Astrocyte of the spinal cord (primary cell): ENCODE results near the gene CXCL16.
"Not testable (repeated sequence)": the region's sequence is repeated elsewhere in the genome, so short reads cannot be mapped to it uniquely, and the experiment has no call there.

Experiments used
- DNase-seq: peaks from one replicate; pipeline ENCODE4 v3.0.0; 2011; ENCODE audit warnings: low read depth, low spot score
- H3K4me3 ChIP-seq: 2 replicates; pipeline ENCODE4 v1.5.1; 2011; ENCODE audit warnings: low read depth, mild to moderate bottlenecking, low read length, moderate library complexity
- CTCF ChIP-seq: IDR thresholded peaks from 2 replicates; pipeline ENCODE4 v1.5.1; 2012; ENCODE audit warnings: low read depth, mild to moderate bottlenecking, low read length, inconsistent platforms
- in situ Hi-C: cut with HindIII; loops from 2 replicates; pipeline ENCODE4 v1.10.0; 2017; ENCODE audit warnings: low sequenced_read_pairs

The CXCL16 gene

DNA sequence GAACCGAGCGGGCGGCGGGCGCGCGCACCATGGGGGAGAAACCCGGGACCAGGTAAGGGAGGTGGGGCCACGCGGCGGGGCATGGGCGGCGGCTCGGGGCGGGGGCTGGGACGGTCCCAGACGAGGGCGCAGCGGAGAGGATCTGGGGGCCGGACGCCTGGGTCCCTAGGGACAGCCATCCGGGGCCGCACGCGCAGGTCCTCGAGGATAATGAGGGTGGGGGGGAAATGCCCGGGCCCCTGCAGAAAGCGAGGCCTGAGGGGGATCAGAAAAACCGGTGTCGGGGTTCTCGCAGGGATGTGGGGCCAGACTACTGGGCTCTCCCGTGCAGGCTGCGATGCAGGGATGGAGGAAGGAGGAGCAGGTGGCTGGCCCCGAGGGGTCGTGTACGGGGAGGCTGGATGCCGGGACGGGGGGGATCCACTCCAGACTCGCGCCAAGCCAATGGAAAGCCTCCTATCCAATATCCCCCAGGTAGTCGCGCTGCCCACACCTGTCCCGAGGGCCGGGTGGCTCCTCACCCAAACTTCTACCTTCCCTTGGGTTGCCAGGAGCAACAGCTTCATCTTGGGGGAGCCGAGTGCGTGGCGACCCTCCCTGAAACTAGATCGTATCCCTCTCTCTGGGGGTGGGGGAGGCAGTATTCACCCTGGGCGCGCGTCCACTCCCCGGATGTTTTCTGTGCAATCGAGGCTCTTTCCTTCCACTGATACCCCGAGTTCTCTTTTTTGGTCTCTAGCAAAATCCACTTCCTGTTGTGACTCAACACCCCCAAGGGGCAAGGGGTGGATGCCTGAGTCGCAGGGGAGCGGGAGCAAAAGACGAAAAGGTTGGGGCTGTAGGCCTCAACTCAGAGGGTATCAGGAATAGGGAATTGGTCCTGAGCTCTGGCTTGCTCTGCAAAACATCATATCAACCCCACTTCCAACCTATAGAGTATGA, 28.8 kb downstream of the CXCL16 start:
- no peak for TF ChIP-seq CTCF
- in situ Hi-C loops, result no loop called here
- H3K4me3 ChIP-seq, result peak overlapping the region; percentile 66
- no peak for DNase-seq

- in situ Hi-C loops, result no loop called here
- peak; percentile 67 for TF ChIP-seq CTCF
- peak within 1 kb of the TSS; percentile 66 for H3K4me3 ChIP-seq
- DNase-seq, result peak; percentile 99
These were observed 29.7 kb downstream of the CXCL16 start, which contains the start of gene ARRB2 for GRCh38 chr17:4709794-4710692. TSS of gene ARRB2 (plus strand) at chr17:4710632. CDS start at chr17:4710722, 90 bp downstream.

GRCh38 chr17:4708436-4708835, 31.3 kb downstream of the CXCL16 start:
- DNase-seq, result no peak
- in situ Hi-C loops, result no loop called here

GRCh38 chr17:4706121-4706520, 33.6 kb downstream of the CXCL16 start:
- no peak overlapping the region for H3K4me3 ChIP-seq
- no peak for TF ChIP-seq CTCF
- no peak for DNase-seq
- in situ Hi-C loops, result no loop called here

More at GRCh38 chr17:4708436-4708835, 31.3 kb downstream of the CXCL16 start:
- H3K4me3 ChIP-seq, result no peak overlapping the region
- TF ChIP-seq CTCF, result no peak

GRCh38 chr17:4704991-4705390, 34.7 kb downstream of the CXCL16 start:
- TF ChIP-seq CTCF, result no peak
- H3K4me3 ChIP-seq, result no peak overlapping the region
- in situ Hi-C loops, result no loop called here
- DNase-seq, result no peak

- in situ Hi-C loops, DNase-seq: not testable (repeated sequence)
- peak overlapping the region; percentile 96 for H3K4me3 ChIP-seq
These were observed 35.2 kb downstream of the CXCL16 start for GRCh38 chr17:4704574-4704907.
